Thymus (tissue), 11 donors: ENCODE data around the gene MRAP2. TPM values are rescaled to one million over a fixed set of nuclear protein-coding genes. Genes with fewer than 3 reads are reported as not detected.
"Not testable (repeated sequence)": the region's sequence is repeated elsewhere in the genome, so short reads cannot be mapped to it uniquely, and the experiment has no call there.

Experiments
- DNase-seq, 9 donors: peaks; one replicate each; pipeline ENCODE4 v3.0.0-alpha.2; 2013; ENCODE audit warnings: low spot score in 9 of 9, low read depth in 6 of 9, missing footprints in 1 of 9
- H3K27ac ChIP-seq, 2 donors: one replicate each; pipeline ENCODE4 v1.5.1; 2013; ENCODE audit warnings: control low read depth in 1 of 2, low read depth in 1 of 2, low read length in 1 of 2, mild to moderate bottlenecking in 1 of 2, moderate library complexity in 1 of 2
- H3K27me3 ChIP-seq, 2 donors: one replicate each; pipeline ENCODE4 v1.5.1; 2013; ENCODE audit warnings: low read length in 1 of 2; ENCODE audit not compliant: control insufficient read depth in 2 of 2, insufficient read depth in 1 of 2
- H3K36me3 ChIP-seq, 2 donors: one replicate each; pipeline ENCODE4 v1.5.1; 2013; ENCODE audit warnings: low read length in 1 of 2, mild to moderate bottlenecking in 1 of 2, moderate library complexity in 1 of 2; ENCODE audit not compliant: control insufficient read depth in 2 of 2, insufficient read depth in 2 of 2
- H3K4me1 ChIP-seq, 2 donors: one replicate each; pipeline ENCODE4 v1.5.1; 2013; ENCODE audit warnings: low read length in 2 of 2; ENCODE audit not compliant: control insufficient read depth in 2 of 2, insufficient read depth in 2 of 2
- H3K4me3 ChIP-seq, 2 donors: one replicate each; pipeline ENCODE4 v1.5.1; 2013; ENCODE audit warnings: low read length in 2 of 2, control low read depth in 1 of 2, mild to moderate bottlenecking in 1 of 2
- H3K9me3 ChIP-seq, 2 donors: one replicate each; pipeline ENCODE4 v1.5.1; 2013; ENCODE audit warnings: low read length in 1 of 2, mild to moderate bottlenecking in 1 of 2; ENCODE audit not compliant: control insufficient read depth in 2 of 2, insufficient read depth in 1 of 2
- WGBS: extraction: QIAGEN DNeasy Blood & Tissue Kit; methylation state at CpG from one replicate; pipeline ENCODE4 v1.1.7; 2013; 5-methylcytosine and 5-hydroxymethylcytosine counted together
- polyA plus RNA-seq: library from polyadenylated mRNA; stranded (reverse); fragments of 200-250 nt; gene quantifications from one replicate; pipeline ENCODE4 v1.2.3, GENCODE V29; 2013
- total RNA-seq: library from RNA; stranded (reverse); fragments of 120-200 nt; gene quantifications from one replicate; pipeline ENCODE4 v1.2.4, GENCODE V29; 2013
- donor health status: healthy.

MRAP2 gene
- total and polyA plus RNA-seq, 2 donors, result 1.3 to 1.6 TPM

DNA sequence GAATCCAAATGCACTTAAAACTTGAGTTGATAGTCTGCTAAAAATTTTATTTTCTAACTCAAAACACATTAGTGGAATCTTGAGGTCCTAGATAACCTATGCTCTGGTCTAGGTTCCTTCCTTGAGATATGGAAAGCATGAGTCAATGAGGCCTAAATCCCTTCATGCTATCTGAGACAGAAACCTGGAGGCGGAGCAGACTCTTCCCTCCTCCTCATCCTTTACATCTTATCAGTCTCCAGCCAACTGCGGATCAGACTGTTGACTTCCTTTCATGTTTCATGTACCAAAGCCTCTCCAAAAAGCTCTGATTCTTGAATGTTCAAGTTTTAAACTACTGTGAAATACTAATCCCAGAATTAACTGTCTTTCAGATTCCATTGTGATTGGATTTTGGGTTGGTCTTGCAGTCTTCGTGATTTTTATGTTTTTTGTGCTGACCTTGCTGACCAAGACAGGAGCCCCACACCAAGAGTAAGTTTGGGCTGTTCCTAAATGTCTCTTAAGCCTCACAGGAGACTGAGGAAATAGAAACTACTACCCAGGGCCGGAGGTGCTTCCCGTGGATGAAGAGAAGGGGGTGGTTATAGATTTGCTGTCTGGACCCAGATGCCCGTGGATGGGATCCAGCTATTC, 29.1 kb downstream of the MRAP2 start:
- Histone ChIP-seq H3K4me3 (no peak overlapping the region), H3K27ac (no peak overlapping the region), H3K27me3 (no peaks in the 10 kb centered on the region), H3K36me3 (no peaks in the 10 kb centered on the region), H3K9me3 (no peaks in the 10 kb centered on the region), H3K4me1 (no peaks in the 10 kb centered on the region)
- no peak for DNase-seq
- WGBS, result 89% methylated on average over 6 of the region's 6 CpGs

- Histone ChIP-seq H3K4me1 (no peaks in the 10 kb centered on the region), H3K9me3 (no peaks in the 10 kb centered on the region), H3K27me3 (no peaks in the 10 kb centered on the region), H3K4me3 (no peak overlapping the region), H3K36me3 (no peaks in the 10 kb centered on the region), H3K27ac (no peak overlapping the region)
- DNase-seq, result no peak
- 81% methylated on average over 2 of the region's 2 CpGs for whole genome bisulfite sequencing
These were observed 32.2 kb downstream of the MRAP2 start for GRCh38 chr6:84065693-84066290.

GRCh38 chr6:84066536-84066935, 33.0 kb downstream of the MRAP2 start:
- Histone ChIP-seq H3K27me3 (no peaks in the 10 kb centered on the region), H3K4me1 (no peaks in the 10 kb centered on the region), H3K9me3 (no peaks in the 10 kb centered on the region), H3K27ac (no peak overlapping the region), H3K4me3 (no peak overlapping the region), H3K36me3 (no peaks in the 10 kb centered on the region)
- no peak for DNase-seq
- 88% methylated on average over 3 of the region's 3 CpGs for WGBS

GRCh38 chr6:84068873-84069272, 35.3 kb downstream of the MRAP2 start:
- not testable (repeated sequence) for H3K36me3 ChIP-seq, H3K9me3 ChIP-seq, H3K27ac ChIP-seq, H3K27me3 ChIP-seq, H3K4me1 ChIP-seq, H3K4me3 ChIP-seq, DNase-seq
- 93% methylated on average over 5 of the region's 5 CpGs for WGBS

GRCh38 chr6:84072442-84072997, 38.9 kb downstream of the MRAP2 start:
- H3K4me1 ChIP-seq, result no peaks in the 10 kb centered on the region
- DNase-seq, result no peak
- 88% methylated on average over 7 of the region's 7 CpGs for WGBS
- H3K27ac ChIP-seq, result no peak overlapping the region
- no peak overlapping the region for H3K4me3 ChIP-seq
- H3K9me3 ChIP-seq, result no peaks in the 10 kb centered on the region
- H3K27me3 ChIP-seq, result no peaks in the 10 kb centered on the region
- H3K36me3 ChIP-seq, result no peaks in the 10 kb centered on the region

DNA sequence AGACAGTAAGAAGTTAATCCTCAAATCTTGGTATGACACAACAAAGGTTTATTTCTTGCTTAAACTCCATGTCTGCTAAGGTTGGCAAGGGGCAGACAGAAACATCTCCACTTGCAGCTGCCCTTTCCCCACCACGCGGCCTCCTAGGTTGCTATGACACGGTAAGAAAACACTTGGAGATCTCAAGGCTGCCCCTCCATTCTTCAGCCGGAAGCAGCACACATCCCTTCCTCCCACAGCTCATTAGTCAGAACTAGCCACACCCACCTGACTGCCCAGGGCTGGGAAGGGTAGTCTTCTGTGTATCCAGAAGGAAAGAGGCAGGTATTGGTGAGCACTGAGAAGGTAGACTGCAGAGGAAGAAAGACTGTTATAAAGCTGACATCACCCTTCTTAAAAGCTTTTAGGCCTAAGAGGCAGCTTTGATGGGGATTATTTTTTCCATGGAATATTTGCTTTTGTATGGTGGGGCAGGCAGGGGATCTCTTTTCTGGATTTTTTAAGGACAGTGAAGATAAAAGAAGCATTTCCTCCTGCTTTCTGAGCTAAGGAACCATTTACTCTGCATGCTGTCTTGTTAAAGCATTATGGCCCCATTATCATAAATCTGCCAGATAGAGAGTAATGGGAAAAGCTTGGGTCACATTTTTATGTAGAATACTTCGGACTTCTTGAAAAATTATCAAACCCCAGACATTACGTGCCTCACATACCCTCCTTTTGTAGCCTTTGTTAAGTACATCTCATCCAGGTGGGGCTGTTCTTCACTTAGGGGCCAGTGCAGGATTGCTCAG, 41.6 kb downstream of the MRAP2 start:
- Histone ChIP-seq H3K36me3 (no peaks in the 10 kb centered on the region), H3K9me3 (no peaks in the 10 kb centered on the region), H3K27me3 (no peaks in the 10 kb centered on the region), H3K4me3 (no peak overlapping the region), H3K4me1 (no peaks in the 10 kb centered on the region), H3K27ac (no peak overlapping the region)
- DNase-seq, result no peak
- 74% methylated on average over 6 of the region's 6 CpGs for WGBS

- Histone ChIP-seq H3K27ac (no peak overlapping the region), H3K4me3 (no peak overlapping the region), H3K27me3 (no peaks in the 10 kb centered on the region), H3K36me3 (no peaks in the 10 kb centered on the region), H3K9me3 (no peaks in the 10 kb centered on the region), H3K4me1 (no peaks in the 10 kb centered on the region)
- 91% methylated on average over 2 of the region's 2 CpGs for whole genome bisulfite sequencing
- no peak for DNase-seq
These were observed 44.1 kb downstream of the MRAP2 start for GRCh38 chr6:84077645-84078044.

DNA sequence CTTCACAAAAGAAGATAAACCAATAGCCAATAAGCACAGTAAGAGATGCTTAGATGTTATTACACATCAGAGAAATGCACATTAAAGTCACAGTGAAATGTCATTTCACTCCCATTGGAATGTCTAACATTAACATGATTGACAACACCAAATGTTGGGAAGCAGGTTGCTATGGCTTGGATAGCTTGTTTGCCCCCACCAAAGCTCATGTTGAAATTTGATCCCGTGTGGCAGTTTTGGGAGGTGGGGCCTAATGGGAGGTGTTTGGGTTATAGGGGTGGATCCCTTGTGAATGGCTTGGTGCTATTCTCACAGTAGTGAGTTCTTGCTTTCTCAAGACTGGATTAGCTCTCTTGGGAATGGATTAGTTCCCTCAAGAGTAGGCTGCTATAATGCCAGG, 44.8 kb downstream of the MRAP2 start:
- no peaks in the 10 kb centered on the region for H3K9me3 ChIP-seq
- H3K27me3 ChIP-seq, result no peaks in the 10 kb centered on the region
- H3K4me3 ChIP-seq, result no peak overlapping the region
- no peaks in the 10 kb centered on the region for H3K36me3 ChIP-seq
- DNase-seq, result no peak
- H3K4me1 ChIP-seq, result no peaks in the 10 kb centered on the region
- 63% methylated on average over 1 of the region's 1 CpG for WGBS
- no peak overlapping the region for H3K27ac ChIP-seq

DNA sequence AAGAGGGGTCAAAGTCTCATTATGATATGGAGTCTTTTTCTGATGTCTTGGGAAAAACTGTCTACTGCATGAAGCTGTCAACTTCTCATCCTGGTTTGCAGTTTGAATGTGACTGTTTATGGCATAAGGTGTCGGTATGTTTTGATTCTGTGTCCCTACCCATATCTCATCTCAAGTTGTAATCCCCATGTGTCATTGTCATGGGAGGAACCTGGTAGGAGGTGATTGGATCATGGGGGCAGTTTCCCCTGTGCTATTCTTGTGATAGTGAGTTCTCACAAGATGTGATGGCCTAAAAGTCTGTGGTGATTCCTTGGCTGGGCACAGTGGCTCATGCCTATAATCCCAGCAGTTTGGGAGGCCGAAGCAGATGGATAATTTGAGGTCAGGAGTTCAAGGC, 47.6 kb downstream of the MRAP2 start:
- WGBS, result 90% methylated on average over 2 of the region's 2 CpGs

More for the DNA sequence above, 47.6 kb downstream of the MRAP2 start:
- no peak overlapping the region for H3K27ac ChIP-seq
- DNase-seq, result no peak
- H3K4me1 ChIP-seq, result no peaks in the 10 kb centered on the region
- no peaks in the 10 kb centered on the region for H3K27me3 ChIP-seq
- H3K4me3 ChIP-seq, result no peak overlapping the region
- no peaks in the 10 kb centered on the region for H3K36me3 ChIP-seq
- no peaks in the 10 kb centered on the region for H3K9me3 ChIP-seq
